Right ventricle myocardium superior (tissue), 1 donor: ENCODE measurements around the gene KLHL7. TPM values are rescaled to one million over a fixed set of nuclear protein-coding genes. Genes with fewer than 3 reads are reported as not detected.
"Not testable (repeated sequence)": the region's sequence is repeated elsewhere in the genome, so short reads cannot be mapped to it uniquely, and the experiment has no call there.

Experiments used
- ATAC-seq: fragments of 200-7000 bp; cut with Tn5 transposase; one replicate; pipeline ENCODE4 v1.9.1; 2020; ENCODE audit warnings: mild to moderate bottlenecking; ENCODE audit not compliant: poor library complexity
- DNase-seq: peaks from one replicate; pipeline ENCODE4 v3.0.0-alpha.2; 2020
- intact Hi-C: fragments of 100-400 bp; cut with DNase I; formaldehyde crosslinking; loops from one replicate; pipeline ENCODE4 v1.11.2; 2022
- total RNA-seq: library from RNA; stranded (reverse); fragmentation: NEBNext Ultra II Directional; extraction: Animal tissue kit (Norgen Biotek cat#: 25700); gene quantifications from one replicate; pipeline ENCODE4 v1.2.1, GENCODE V29; 2021
- donor health status: DM: no; HTN: yes; CAD: no; lungs with severe emphysema.

The KLHL7 gene
- total RNA-seq, 1 donor from 2014 or later, result 167 TPM

DNA sequence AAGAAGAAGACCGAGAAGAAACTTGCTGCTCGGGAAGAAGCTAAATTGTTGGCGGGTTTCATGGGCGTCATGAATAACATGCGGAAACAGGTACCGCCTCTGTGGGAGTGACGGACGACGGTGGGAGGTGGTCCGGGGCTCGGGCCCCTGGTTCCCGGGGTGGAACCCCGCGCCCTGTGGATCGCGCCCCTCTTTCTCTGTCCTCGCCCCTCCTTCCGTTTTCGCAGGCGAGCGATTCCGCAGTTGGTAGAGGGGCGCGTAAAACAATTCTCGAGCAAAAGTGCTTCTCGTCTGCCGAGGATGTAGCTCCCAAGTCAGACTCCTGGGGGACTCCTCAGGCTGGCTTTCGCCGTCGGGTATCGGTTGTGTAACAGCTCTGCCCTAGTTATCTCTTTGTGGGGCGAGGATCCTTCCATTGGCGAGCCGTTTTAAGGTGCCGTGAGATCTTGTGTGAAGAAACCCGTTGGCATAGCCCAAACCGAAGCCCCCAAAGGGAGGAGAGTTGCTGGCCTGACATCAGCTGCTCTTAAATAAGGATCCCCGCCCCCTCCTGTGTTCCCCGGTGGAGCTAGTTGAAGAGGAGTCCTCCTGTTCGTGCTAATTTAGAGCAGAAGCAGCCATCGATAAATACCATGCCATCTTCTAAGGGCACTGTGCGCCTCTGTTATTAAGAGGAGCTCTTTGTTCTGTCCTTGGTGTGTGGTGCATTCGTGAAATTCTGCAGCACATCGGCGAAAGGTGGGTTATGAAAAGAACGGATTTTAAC is 655 bp downstream of the KLHL7 start:
- DNase-seq (peak; percentile 56), ATAC-seq (peak; percentile 65)
- intact Hi-C loops, result loop anchor here (5.0 to 10.0 kb wide), 2 partner anchors 76 to 139 kb away; partner anchors contain the start of genes GPNMB and NUP42

DNA sequence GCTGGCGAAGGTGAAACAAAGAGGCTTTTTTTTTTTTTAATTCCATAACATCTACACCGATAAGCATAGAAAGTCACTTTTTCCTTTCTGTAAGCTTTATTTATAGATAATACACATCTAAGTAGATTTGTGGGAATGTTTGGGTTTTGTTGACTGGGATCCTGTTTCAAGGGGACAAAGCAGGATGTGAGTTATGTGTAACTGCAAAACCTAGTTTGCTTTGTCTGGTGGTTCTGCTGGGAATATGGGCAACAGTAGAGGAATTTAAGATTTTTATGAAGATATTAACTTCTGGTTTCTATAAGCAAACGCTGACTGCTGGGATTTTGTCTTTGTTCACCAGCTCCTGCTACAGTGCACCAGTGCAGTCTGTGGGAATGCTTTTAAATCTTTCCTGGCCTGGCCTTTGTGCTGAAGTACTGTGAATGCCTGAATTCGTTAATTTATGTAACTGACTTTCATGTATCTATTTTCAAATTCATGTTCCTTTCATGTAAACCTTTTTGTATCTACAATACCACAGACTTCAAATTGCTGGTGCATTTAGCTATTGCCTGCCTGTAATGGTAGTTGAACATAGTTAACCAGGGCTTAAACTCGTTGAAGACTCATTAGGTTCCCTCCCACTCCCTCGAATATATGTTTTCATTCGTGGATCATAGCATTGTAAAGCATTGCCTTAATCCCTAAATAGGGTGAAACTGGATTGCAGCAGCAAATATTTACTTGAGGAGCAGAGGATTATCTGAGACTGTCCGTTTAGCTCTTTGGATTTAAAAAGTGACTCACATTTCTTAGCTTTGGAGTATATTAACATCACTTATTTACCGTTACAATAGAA is 1.5 kb downstream of the KLHL7 start:
- DNase-seq, result no peak
- intact Hi-C loops, result loop anchor here (5.0 to 10.0 kb wide), 2 partner anchors 75 to 138 kb away; partner anchors contain the start of genes GPNMB and NUP42
- ATAC-seq, result no peak

- ATAC-seq (peak; percentile 45), DNase-seq (no peak)
- intact Hi-C loops, result loop anchor here (5.0 to 10.0 kb wide), 2 partner anchors 75 to 137 kb away; partner anchors contain the start of genes GPNMB and NUP42
Measured at GRCh38 chr7:23107781-23108180, 2.2 kb downstream of the KLHL7 start.

DNA sequence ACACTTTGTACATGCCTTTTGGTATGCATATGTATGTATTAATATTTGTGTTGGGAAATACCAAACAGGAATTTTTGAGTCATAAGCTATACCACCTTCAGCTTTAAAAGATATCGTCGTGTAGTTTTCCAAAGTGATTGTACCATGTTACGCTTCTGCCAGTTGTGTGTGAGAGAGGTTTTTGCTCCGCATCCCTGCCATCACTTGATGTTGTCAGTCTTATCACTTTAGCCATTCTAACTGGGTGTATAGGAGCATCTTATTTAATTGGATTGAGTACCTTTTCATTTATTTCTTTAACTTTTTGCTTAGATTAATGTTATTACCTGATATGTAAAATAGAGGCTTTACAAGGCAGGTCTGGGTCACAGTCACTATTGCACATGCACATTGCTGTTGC is 3.4 kb downstream of the KLHL7 start:
- no peak for ATAC-seq
- intact Hi-C loops, result loop anchor here (5.0 to 10.0 kb wide), 2 partner anchors 73 to 136 kb away; partner anchors contain the start of genes GPNMB and NUP42
- DNase-seq, result no peak

DNA sequence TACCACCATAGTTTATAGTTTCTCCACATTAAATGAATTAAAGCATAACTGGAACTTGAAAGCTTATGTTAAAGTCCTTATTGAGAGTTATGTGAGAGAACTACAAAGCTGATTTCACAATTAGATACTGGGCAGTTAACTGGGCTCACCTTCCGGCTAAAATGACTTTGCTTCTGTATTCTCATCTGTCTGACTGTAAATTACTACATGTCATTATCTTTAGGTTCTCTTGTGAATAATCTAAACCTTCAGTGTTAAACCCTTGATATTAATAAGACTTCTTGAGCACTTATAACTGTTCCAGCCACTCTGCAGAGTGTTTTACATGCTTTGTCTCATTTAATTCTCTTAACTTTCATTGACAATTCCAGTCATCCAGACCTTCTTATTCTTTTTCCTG is 3.9 kb downstream of the KLHL7 start:
- intact Hi-C loops, result loop anchor here (5.0 to 10.0 kb wide), 2 partner anchors 73 to 135 kb away; partner anchors contain the start of genes GPNMB and NUP42
- DNase-seq (no peak), ATAC-seq (no peak)

DNA sequence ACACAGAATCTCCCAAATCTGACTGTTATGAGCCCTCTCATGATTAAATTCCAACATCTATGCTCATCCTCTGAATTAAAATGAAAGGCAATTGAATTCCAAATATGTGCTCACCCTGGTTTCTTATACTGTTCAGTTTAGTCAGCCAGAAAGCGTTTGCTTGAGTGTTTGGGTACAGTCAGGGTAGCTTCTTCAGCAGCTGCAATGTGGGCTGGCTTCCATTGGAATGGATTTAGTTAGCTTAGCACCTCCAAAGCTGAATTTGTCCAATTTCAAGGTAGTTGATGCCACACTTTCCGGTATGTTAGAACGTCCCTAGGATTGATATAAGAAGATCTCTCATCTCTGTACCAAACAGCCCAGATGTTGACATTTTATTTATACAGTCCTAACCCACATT is 9.3 kb downstream of the KLHL7 start:
- ATAC-seq (no peak), DNase-seq (no peak)
- intact Hi-C loops, result no loop called here

DNA sequence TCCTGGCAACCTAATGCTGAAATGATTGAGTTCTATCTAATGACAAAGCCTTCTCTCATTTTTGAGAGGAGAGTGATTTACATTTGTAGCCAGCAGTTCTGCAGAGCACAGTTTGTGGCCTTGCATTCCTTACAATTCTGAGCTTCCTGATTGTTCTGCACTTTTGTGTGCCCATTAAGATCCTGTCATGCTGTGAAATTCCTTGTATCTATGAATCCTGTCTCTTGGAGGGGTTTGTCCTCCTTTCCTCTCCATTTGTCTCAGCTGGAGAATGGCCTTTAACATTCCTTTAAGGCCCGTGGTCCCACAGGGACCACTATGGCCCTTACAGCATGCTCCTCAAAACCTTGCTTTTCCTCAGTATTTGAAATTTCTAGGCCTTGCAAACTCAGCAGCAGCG is 10.4 kb downstream of the KLHL7 start:
- intact Hi-C loops, result no loop called here
- DNase-seq, result no peak
- ATAC-seq, result no peak

DNA sequence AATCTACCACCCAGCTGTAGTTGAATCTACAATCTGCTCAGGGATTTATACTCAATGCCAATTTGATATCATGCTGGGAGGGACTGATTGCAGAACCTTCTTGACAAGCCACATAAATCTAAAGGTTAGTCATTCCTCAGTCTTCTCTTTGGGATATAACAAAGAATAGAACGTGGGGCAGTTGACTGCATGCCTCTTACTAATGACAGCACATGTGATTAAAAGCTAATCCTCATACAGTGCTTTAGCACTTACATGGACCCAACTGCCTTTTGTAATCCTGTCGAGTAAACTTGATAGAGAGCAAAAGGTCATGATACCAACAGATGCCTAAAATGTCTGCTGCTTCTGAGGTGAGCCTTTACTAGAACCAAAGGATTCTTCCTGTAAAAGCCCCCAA is 12.3 kb downstream of the KLHL7 start:
- intact Hi-C loops, result no loop called here
- ATAC-seq (peak; percentile 54), DNase-seq (no peak)

DNA sequence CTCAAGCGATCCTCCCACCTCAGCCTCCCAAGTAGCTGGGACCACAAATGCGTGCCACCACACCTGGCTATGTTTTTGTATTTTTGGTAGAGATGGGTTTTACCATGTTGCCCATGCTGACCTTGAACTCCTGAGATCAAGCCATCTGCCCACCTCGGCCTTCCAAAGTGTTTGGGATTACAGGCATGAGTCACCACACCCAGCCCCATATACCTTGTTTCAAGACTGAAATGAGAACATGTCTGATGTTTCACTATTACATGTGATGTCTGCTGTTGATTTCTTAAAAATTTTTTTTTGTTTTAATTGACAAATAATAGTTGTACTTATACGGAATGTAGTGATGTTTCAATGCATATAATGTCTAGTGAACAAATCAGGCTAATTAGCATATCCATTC is 14.5 kb downstream of the KLHL7 start:
- no peak for DNase-seq
- intact Hi-C loops, result no loop called here
- ATAC-seq, result no peak

DNA sequence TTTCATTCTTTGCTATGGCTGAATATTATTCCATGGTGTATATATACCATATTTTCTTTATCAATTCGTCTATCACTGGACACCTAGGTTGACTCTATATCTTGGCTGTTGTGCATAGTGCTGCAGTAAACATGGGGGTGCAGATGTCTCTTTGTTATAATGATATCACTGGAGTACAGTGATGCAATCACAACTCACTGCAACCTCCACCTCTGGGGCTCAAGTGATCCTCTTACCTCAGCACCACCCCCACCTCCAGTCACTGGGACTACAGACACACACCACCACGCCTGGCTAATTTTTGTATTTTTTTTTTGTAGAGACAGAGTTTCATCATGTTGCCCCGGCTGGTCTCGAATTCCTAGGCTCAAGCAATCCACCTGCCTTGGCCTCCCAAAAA is 15.6 kb downstream of the KLHL7 start:
- no peak for ATAC-seq
- DNase-seq, result no peak
- intact Hi-C loops, result no loop called here

DNA sequence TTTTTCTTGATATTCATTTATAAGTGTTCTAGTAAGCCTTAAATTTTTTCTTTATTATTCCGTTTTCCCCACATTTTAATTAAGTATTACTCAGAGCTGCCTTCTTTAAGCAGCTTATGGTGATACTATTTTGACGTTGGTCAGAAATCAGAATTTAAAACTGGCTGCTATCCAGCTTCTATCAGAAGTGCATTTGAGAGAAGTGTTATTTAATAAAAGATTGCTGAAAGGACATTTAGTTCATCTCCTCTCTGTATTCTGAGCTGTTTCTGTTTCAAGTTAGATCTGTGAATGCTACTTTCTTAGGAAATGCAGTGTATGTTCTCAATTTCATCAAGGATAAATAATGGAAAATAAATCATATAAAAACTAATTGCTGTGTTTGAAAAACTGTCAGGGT is 17.4 kb downstream of the KLHL7 start:
- intact Hi-C loops, result no loop called here
- ATAC-seq, result peak; percentile 55
- no peak for DNase-seq

DNA sequence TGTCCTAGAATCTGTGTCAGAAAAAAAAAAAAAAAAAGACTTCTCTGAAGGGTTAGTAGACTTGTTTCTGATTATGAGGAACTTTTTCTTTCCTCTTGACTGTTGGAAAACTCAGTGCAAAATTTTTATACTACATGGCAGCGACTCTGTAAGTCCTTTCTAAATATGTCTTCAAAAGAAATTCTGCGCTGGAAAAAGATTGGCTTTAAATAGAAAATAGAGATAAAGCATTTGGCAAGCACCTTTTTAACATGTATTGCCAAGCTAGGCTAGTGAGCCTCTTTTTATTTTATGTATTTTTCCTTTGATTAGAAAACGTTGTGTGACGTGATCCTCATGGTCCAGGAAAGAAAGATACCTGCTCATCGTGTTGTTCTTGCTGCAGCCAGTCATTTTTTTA is 17.9 kb downstream of the KLHL7 start:
- intact Hi-C loops, result no loop called here
- peak; percentile 75 for ATAC-seq
- DNase-seq, result no peak

DNA sequence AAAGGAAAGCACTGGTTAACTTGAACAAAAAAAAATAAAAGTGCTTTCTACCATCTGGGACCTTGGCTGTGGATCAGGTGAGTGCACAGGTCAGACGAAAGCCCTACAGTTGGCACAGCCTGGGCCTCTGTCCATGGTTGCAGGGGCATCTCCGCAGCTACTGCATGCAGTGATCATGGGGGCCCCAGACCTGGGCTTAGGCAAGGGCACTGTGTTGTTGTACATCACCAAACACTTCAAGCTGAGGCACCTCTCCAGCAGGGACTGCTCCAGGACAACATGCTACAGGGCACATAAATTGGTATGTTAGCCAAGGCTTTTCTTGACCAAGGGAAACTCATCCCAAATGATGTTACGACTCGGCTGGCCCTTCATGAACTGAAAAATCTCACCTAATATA is 23.5 kb downstream of the KLHL7 start:
- peak; percentile 57 for DNase-seq
- intact Hi-C loops, result no loop called here
- ATAC-seq, result peak; percentile 87

- ATAC-seq, intact Hi-C loops, DNase-seq: not testable (repeated sequence)
Measured at GRCh38 chr7:23131799-23132198, 26.2 kb downstream of the KLHL7 start.

DNA sequence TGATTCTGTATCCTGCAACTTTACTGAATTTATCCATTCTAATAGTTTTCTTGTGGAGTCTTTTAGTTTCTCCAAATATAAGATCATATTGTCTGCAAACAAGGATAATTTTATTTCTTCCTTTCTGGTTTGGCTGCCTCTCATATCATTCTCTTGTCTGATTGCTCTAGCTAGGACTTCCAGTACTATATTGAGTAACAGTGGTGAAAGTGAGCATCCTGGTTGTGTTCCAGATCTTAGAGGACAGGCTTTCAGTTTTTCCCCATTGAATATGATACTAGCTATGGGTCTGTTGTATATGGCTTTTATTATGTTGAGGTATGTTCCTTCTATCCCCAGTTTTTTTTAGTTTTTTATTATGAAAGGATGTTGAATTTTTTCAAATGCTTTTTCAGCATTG is 28.2 kb downstream of the KLHL7 start:
- DNase-seq (no peak), ATAC-seq (peak; percentile 52)
- intact Hi-C loops, result no loop called here

- intact Hi-C loops, result no loop called here
- no peak for DNase-seq
- peak; percentile 13 for ATAC-seq
Measured at GRCh38 chr7:23135755-23136154, 30.2 kb downstream of the KLHL7 start.

DNA sequence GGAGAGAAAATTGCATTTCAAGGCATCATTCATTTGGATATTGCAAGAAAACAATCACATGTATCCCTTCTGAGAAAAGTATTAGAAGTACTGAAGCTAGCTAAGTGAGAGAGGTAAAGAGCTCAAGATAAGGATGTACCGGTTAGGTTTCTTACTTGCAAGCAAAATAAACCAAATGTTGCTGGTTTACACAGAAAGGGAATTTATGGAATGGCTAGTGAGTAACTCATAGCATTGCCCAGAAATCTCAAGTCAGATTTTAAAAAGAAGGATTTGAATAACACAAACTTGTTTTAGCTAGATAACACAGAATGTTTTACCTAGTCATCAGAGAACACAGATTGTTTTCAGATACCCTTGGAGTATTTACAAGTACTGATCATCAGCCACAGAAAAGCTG is 30.6 kb downstream of the KLHL7 start:
- intact Hi-C loops, result no loop called here
- ATAC-seq, result no peak
- DNase-seq, result no peak

- intact Hi-C loops, result no loop called here
- no peak for DNase-seq
- ATAC-seq, result no peak
Measured at GRCh38 chr7:23157679-23158078, 52.1 kb downstream of the KLHL7 start.

GRCh38 chr7:23158546-23158945 is 53.0 kb downstream of the KLHL7 start:
- intact Hi-C loops, result no loop called here
- peak; percentile 23 for ATAC-seq
- no peak for DNase-seq

GRCh38 chr7:23161482-23161881 is 55.9 kb downstream of the KLHL7 start:
- intact Hi-C loops, result no loop called here
- DNase-seq, result no peak

More at GRCh38 chr7:23161482-23161881, 55.9 kb downstream of the KLHL7 start:
- ATAC-seq, result no peak
